Omental fat pad (tissue), 4 donors: Measurements from ENCODE around the gene GSTM5. TPM values are rescaled to one million over a fixed set of nuclear protein-coding genes. Genes with fewer than 3 reads are reported as not detected.

Experiments
- ATAC-seq: fragments of 150-250 bp; one replicate; pipeline ENCODE4 v1.9.1; 2016; ENCODE audit warnings: mild to moderate bottlenecking, moderate library complexity; ENCODE audit not compliant: low FRiP score
- DNase-seq: peaks from one replicate; pipeline ENCODE4 v3.0.0-alpha.2; 2019; ENCODE audit warnings: low spot score
- total RNA-seq, 4 donors: library from RNA; depleted of rRNA; stranded (reverse); fragments of >200 nt; gene quantifications; one replicate each; pipeline ENCODE4 v1.1.0, GENCODE V29; 2016
- TF ChIP-seq, protein P1 (sequence below), 3 donors: fragments of 450-650 bp; IDR thresholded peaks; one replicate each; pipeline ENCODE4 v1.5.1; 2016 to 2017; ENCODE audit warnings: antibody characterized with exemption in 3 of 3, mild to moderate bottlenecking in 3 of 3, moderate library complexity in 2 of 3

GSTM5 gene
- total RNA-seq, 4 donors from 2014 or later, result 4.2 to 6.6 (median 4.9) TPM

DNA sequence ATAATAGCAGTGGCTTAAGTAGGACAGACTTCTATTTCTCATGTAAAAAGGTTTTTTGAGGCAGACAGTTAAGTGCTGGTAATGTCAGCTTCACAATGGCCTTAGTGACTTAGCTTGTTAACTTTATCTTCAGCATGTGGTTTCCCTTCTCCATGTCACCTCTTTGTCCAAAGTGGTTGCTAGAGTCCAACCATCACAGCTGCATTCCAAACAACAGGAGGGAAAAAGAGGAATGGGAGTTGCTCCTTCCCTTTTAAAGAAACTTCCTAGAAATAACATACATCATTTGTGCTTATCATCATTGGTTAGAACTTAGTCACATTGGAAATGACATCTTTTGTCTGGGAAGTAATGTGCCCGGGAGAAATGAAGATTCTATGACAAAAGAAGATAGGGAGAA, 9.9 kb downstream of the GSTM5 start:
- TF ChIP-seq, protein P1, sequence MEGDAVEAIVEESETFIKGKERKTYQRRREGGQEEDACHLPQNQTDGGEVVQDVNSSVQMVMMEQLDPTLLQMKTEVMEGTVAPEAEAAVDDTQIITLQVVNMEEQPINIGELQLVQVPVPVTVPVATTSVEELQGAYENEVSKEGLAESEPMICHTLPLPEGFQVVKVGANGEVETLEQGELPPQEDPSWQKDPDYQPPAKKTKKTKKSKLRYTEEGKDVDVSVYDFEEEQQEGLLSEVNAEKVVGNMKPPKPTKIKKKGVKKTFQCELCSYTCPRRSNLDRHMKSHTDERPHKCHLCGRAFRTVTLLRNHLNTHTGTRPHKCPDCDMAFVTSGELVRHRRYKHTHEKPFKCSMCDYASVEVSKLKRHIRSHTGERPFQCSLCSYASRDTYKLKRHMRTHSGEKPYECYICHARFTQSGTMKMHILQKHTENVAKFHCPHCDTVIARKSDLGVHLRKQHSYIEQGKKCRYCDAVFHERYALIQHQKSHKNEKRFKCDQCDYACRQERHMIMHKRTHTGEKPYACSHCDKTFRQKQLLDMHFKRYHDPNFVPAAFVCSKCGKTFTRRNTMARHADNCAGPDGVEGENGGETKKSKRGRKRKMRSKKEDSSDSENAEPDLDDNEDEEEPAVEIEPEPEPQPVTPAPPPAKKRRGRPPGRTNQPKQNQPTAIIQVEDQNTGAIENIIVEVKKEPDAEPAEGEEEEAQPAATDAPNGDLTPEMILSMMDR (IDR thresholded peaks at IDR 0.05), result no peak

GRCh38 chr1:109722908-109723691, 11.0 kb downstream of the GSTM5 start:
- DNase-seq (no peak), ATAC-seq (no peak)
- TF ChIP-seq, protein P1 (IDR thresholded peaks at IDR 0.05), result no peak

More for the DNA sequence above, 9.9 kb downstream of the GSTM5 start:
- no peak for ATAC-seq
- DNase-seq, result no peak

- DNase-seq (no peak), ATAC-seq (no peak)
- TF ChIP-seq, protein P1 (IDR thresholded peaks at IDR 0.05), result no peak
Observed at GRCh38 chr1:109724933-109725332, 12.9 kb downstream of the GSTM5 start.

DNA sequence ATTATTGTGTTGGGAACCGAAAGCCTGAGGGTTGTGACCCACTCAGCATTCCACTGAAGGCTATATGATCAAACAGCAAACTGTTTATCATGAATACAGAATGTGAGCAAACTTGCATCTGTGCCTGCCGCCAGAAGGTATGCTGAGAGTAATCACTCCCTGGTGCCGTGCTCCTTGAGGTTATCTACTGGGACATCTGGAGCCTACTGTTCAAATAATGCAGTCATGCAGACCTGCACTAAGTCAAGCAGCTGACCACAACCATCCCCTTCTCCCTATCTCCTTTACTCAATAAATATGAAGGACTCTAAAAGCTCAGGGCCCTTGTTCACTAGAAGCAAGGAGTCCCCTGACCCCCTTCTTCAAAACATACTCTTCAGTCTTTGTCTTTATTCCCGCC, 13.5 kb downstream of the GSTM5 start:
- no peak for DNase-seq
- ATAC-seq, result no peak
- TF ChIP-seq, protein P1 (IDR thresholded peaks at IDR 0.05), result no peak

GRCh38 chr1:109726007-109726406, 14.0 kb downstream of the GSTM5 start:
- TF ChIP-seq, protein P1 (IDR thresholded peaks at IDR 0.05), result no peak
- DNase-seq (no peak), ATAC-seq (no peak)

DNA sequence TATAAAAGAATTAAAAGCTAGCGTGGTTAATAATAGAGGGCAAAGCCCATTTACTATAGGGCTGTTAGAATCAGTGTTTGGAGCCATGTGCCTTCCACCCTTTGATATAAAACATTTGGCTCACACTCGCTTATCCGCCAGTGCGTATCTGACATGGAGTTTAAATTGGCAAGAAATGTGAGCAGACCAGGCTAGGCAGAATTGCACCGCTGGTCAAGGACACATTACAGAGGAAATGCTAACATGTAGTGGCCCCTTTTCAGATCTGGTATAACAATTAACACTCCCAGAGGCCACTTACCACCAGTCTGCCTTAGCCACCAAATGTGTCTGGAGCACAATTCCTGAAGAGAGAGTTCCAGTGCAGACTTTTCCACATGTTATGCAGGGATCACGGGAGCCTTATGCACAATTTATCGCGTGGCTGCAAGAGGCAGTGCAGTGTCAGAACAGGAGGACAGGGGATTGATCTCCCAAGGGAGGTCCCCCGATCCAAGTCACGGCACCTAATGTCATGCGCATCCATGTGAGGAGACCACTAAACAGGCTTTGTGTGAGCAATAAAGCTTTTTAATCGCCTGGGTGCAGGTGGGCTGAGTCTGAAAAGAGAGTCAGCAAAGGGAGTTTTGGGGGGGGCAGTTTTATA, 14.8 kb downstream of the GSTM5 start:
- no peak for DNase-seq
- ATAC-seq, result no peak
- TF ChIP-seq, protein P1 (IDR thresholded peaks at IDR 0.05), result no peak

DNA sequence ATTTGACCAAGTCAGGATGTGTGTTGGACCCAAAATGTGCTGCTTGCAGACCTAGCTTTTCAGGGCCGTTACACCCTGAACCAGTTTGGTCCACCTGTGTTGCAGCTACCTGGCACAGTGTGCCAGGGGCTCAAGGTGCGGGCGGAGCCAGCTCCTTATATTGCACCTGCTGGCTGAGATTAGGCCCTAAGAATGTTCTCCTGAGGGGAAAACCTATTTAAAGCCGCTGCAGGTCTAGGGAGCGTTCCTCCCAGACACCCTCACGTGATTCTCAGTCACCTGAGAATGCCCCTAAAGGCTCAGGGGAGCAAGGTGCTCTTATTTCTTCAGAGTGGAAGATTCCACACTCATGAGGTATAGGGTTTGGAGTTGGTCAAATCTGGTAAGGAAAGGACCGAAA, 16.8 kb downstream of the GSTM5 start:
- ATAC-seq (no peak), DNase-seq (no peak)
- TF ChIP-seq, protein P1 (IDR thresholded peaks at IDR 0.05), result no peak
